ENCODE results near the gene KIAA0753.

- TF ChIP-seq MAX (IDR thresholded peaks at IDR 0.05) (no peak), RAD21 (IDR thresholded peaks at IDR 0.05; ENCODE audit: low read depth) (no peak), ATF3 (IDR thresholded peaks at IDR 0.05) (no peak)
Measured at GRCh38 chr17:6633263-6633662, 7.2 kb downstream of the KIAA0753 start.
